ENCODE results near the gene PKIB.
"Not testable (repeated sequence)": the region's sequence is repeated elsewhere in the genome, so short reads cannot be mapped to it uniquely, and the experiment has no call there.

PKIB gene

DNA sequence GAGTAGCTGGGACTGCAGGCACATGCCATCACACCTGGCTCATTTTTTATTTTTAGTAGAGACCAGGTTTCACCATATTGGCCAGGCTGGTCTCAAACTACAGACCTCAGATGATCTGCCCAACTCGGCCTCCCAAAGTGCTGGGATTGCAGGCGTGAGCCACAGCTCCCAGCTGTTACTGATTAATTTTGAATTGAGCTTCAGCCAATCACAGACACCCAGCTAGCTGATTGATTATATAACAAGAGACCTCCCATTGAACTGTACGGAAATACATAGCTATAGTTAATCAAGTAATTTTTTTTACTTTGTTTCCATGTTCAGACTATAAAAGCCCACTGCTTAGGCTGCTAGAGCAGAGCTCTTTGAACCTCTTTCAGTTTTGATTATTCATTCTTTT, 31.6 kb downstream of the PKIB start:
- ATAC-seq: no peak
- TF ChIP-seq TCF4 (CRISPR knock-in tag; IDR thresholded peaks at IDR 0.05; ENCODE audit: borderline replicate concordance) (no peak), ZFP30 (CRISPR knock-in tag; IDR thresholded peaks at IDR 0.05) (no peak), ZNF8 (CRISPR knock-in tag; IDR thresholded peaks at IDR 0.05) (no peak), ARNTL (CRISPR knock-in tag; IDR thresholded peaks at IDR 0.05; ENCODE audit: borderline replicate concordance, low read depth) (no peak), POU6F1 (CRISPR knock-in tag; IDR thresholded peaks at IDR 0.05; ENCODE audit: borderline replicate concordance, low read depth) (no peak), TOX (CRISPR knock-in tag; IDR thresholded peaks at IDR 0.05; ENCODE audit: borderline replicate concordance) (no peak), PATZ1 (CRISPR knock-in tag; IDR thresholded peaks at IDR 0.05; ENCODE audit: borderline replicate concordance) (no peak), ZFP3 (CRISPR knock-in tag; IDR thresholded peaks at IDR 0.05) (no peak), TSHZ2 (CRISPR knock-in tag; IDR thresholded peaks at IDR 0.05) (no peak)

DNA sequence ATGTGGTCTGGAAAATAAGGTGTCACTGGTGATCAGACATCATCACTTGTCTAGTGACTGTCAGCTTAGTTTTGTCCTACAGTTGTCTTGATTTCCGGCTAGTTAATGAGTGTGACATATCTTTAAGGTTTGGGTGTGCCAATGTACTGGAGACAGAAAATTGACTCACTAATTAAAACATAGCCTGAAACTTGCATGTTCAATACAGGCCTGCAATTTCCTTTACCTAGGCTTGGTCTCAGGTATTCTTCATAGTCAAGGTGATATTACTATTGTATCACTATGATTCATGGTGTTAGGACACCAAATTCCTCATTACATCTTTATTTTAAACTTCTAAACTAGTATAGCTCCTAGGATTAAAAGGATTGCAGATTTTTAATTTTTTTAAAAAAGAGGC, 32.4 kb downstream of the PKIB start:
- ATAC-seq: not testable (repeated sequence)

DNA sequence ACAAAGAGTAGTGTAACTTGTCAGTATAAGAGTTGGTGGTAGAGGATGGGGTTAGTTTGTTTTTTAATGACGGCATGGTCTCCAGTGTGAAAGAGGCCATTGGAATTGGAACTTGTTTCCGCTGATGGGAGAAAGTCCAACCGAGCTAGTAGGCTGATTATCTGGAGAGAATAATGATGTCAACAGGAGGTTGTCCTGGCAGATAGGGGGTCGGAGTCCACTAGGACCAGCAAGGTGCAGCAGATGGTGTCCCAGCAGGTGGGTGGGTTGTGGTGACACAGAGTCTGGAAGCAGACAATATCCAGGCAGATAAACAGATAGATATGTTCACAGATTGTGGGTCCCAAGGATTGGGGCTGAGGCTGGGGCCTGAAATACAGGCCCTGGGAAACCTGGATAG, 35.1 kb downstream of the PKIB start:
- no peak for ATAC-seq
- TF ChIP-seq POU6F1 (CRISPR knock-in tag; IDR thresholded peaks at IDR 0.05; ENCODE audit: borderline replicate concordance, low read depth): no peak
- no peak for TF ChIP-seq ZFP30 (CRISPR knock-in tag; IDR thresholded peaks at IDR 0.05)
- no peak for TF ChIP-seq ZFP3 (CRISPR knock-in tag; IDR thresholded peaks at IDR 0.05)
- TF ChIP-seq ZNF70 (CRISPR knock-in tag; IDR thresholded peaks at IDR 0.05): no peak
- no peak for TF ChIP-seq PPARA (CRISPR knock-in tag; IDR thresholded peaks at IDR 0.05; ENCODE audit: borderline replicate concordance)
- no peak for TF ChIP-seq CSDC2 (CRISPR knock-in tag; IDR thresholded peaks at IDR 0.05)
- no peak for TF ChIP-seq TOX (CRISPR knock-in tag; IDR thresholded peaks at IDR 0.05; ENCODE audit: borderline replicate concordance)
- TF ChIP-seq ESRRG (CRISPR knock-in tag; IDR thresholded peaks at IDR 0.05): no peak
- no peak for TF ChIP-seq TSHZ2 (CRISPR knock-in tag; IDR thresholded peaks at IDR 0.05)
- TF ChIP-seq GLIS3 (CRISPR knock-in tag; IDR thresholded peaks at IDR 0.05): no peak
- no peak for TF ChIP-seq ISL1 (CRISPR knock-in tag; IDR thresholded peaks at IDR 0.05)
- TF ChIP-seq CREB5 (CRISPR knock-in tag; IDR thresholded peaks at IDR 0.05; ENCODE audit: low read depth): no peak
- no peak for TF ChIP-seq ARNTL (CRISPR knock-in tag; IDR thresholded peaks at IDR 0.05; ENCODE audit: borderline replicate concordance, low read depth)
- TF ChIP-seq PATZ1 (CRISPR knock-in tag; IDR thresholded peaks at IDR 0.05; ENCODE audit: borderline replicate concordance): no peak
- no peak for TF ChIP-seq SNAI2 (CRISPR knock-in tag; IDR thresholded peaks at IDR 0.05)
- no peak for TF ChIP-seq ZNF565 (CRISPR knock-in tag; conservative IDR thresholded peaks at IDR 0.05; ENCODE audit: low read depth)
- no peak for TF ChIP-seq BACH2 (CRISPR knock-in tag; IDR thresholded peaks at IDR 0.05; ENCODE audit: borderline replicate concordance)
- no peak for TF ChIP-seq ZNF8 (CRISPR knock-in tag; IDR thresholded peaks at IDR 0.05)
